Adrenal gland (tissue), 12 donors: Measurements from ENCODE around the gene BBS9. TPM values are rescaled to one million over a fixed set of nuclear protein-coding genes. Genes with fewer than 3 reads are reported as not detected.

Experiments used
- DNase-seq, 7 donors: peaks; one replicate each; pipeline ENCODE4 v3.0.0-alpha.2; 2019 to 2020
- H3K27ac ChIP-seq, 5 donors: fragments of 200-600 bp; sonication (generic) in 4 of 5; 1 replicate in 3 of 5; 2 replicates in 2 of 5; pipeline versions ENCODE4 v1.5.1 to v1.8.0; 2016 to 2020; ENCODE audit warnings: mild to moderate bottlenecking in 1 of 5
- H3K27me3 ChIP-seq: fragments of 200-600 bp; 2 replicates; pipeline ENCODE4 v1.8.0; 2021
- H3K36me3 ChIP-seq, 2 donors: fragments of 200-600 bp; replicated peaks in 1 of 2; 1 replicate in 1 of 2; 2 replicates in 1 of 2; pipeline versions ENCODE4 v1.5.1 to v1.8.0; 2018 to 2022
- H3K4me1 ChIP-seq, 2 donors: fragments of 200-600 bp; replicated peaks in 1 of 2; 1 replicate in 1 of 2; 2 replicates in 1 of 2; pipeline versions ENCODE4 v1.5.1 to v1.8.0; 2018 to 2021
- H3K4me3 ChIP-seq, 4 donors: fragments of 200-600 bp; sonication (generic) in 3 of 4; one replicate each; pipeline ENCODE4 v1.5.1; 2016 to 2018
- H3K9me3 ChIP-seq, 3 donors: fragments of 200-600 bp; sonication (generic) in 1 of 3; replicated peaks in 1 of 3; 1 replicate in 2 of 3; 2 replicates in 1 of 3; pipeline versions ENCODE4 v1.5.1 to v1.8.0; 2016 to 2021
- POLR2A ChIP-seq, 2 donors: fragments of 450-650 bp; IDR thresholded peaks; one replicate each; pipeline ENCODE4 v1.6.1; 2017; ENCODE audit warnings: antibody characterized with exemption in 2 of 2, mild to moderate bottlenecking in 2 of 2, moderate library complexity in 1 of 2
- WGBS, 4 donors: extraction: QIAGEN DNeasy Blood & Tissue Kit in 2 of 4; methylation state at CpG; one replicate each; pipeline versions ENCODE4 v1.1.5 to v1.1.7; 2013 to 2017; 5-methylcytosine and 5-hydroxymethylcytosine counted together
- intact Hi-C, 2 donors: fragments of 100-400 bp; cut with DNase I; formaldehyde crosslinking; loops; one replicate each; pipeline versions ENCODE4 v1.14.1 to v1.15.0; 2022 to 2023
- polyA plus RNA-seq, 3 donors: library from polyadenylated mRNA; stranded (reverse); fragments of 200-250 nt in 2 of 3; fragments of 350-450 nt in 1 of 3; fragmentation: Illumina TruSeq in 1 of 3; extraction: RNeasy Lipid Tissue Mini Kit (QIAGEN cat#74804) in 1 of 3; gene quantifications; one replicate each; pipeline ENCODE4 v1.2.3, GENCODE V29; 2013 to 2014
- total RNA-seq, 9 donors: library from RNA; depleted of rRNA in 4 of 9; stranded (reverse); fragments of >200 nt in 4 of 9; fragments of 120-200 nt in 1 of 9; fragmentation: NEBNext Ultra II Directional in 1 of 9; extraction: Animal tissue kit (Norgen Biotek cat#: 25700) in 1 of 9; gene quantifications; one replicate each; pipeline versions ENCODE4 v1.1.0 to v1.2.4, GENCODE V29; 2013 to 2023
- TF ChIP-seq, protein P1 (sequence below), 6 experiments: fragments of 450-650 bp in 4 of 6; fragments of 200-600 bp in 2 of 6; sonication (generic) in 1 of 6; IDR thresholded peaks; 1 replicate in 5 of 6; 2 replicates in 1 of 6; pipeline versions ENCODE4 v1.5.1 to v1.8.0; 2016 to 2021; ENCODE audit warnings: antibody characterized with exemption in 6 of 6, mild to moderate bottlenecking in 2 of 6, moderate library complexity in 1 of 6
- donor health status: healthy with polysubstance abuse.
- donor health status: Bipolar disorder and iron deficiency.
- donor health status: DM: yes; HTN: yes; CAD: no.
- donor health status: DM: no; HTN: no; CAD: no.
- donor health status: DM: no; HTN: no; CAD: no.
- donor health status: DM: yes; HTN: yes; CAD: no.

The BBS9 gene
- total and polyA plus RNA-seq, 12 donors: 5.6 to 39.4 (median 21.7) TPM

DNA sequence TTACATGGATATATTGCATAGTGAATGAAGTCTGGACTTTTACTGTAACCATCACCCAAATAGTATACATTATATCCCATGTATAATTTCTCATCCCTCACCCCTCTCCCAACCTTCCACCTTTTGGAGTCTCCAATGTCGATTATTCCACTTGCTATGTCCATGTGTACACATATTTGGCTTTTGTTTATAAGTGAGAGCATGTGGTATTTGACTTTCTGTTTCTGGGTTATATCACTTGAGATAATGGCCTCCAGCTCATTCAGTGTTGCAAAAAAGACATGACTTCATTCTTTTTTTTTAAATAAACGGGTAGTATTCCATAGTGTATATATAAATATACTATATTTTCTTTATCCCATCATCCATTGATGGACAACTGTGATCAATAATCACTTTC lies 487.4 kb downstream of the BBS9 start:
- WGBS, 4 donors: 86 to 94% (median 92%) methylated on average over 2 of the region's 2 CpGs

DNA sequence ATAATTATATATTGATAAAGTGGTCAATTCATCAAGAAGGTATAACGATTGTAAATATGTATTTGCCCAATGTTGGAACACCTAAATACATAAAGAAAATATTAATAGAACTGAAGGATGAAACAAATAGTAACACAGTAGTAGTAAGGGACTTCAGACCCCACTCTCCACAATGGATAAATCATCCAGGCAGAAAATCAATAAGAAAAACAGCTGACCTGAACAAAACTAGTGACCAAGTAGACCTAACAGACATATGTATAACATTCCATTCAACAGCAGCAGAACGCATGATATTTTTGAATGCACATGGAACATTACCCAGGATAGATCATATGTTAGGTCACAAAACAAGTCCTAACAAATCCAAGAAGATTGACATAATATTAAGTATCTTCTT lies 489.9 kb downstream of the BBS9 start:
- Histone ChIP-seq H3K4me3 (no peak overlapping the region), H3K9me3 (peaks cover 0 to 3% (median 0%) of the 10 kb centered on the region in 3 donors), H3K27me3 (no peaks in the 10 kb centered on the region), H3K4me1 (no peaks in the 10 kb centered on the region), H3K27ac (no peak overlapping the region), H3K36me3 (no peaks in the 10 kb centered on the region)
- intact Hi-C loops: no loop called here
- DNase-seq: no peak
- no peak for TF ChIP-seq POLR2A (IDR thresholded peaks at IDR 0.05)
- TF ChIP-seq, protein P1, sequence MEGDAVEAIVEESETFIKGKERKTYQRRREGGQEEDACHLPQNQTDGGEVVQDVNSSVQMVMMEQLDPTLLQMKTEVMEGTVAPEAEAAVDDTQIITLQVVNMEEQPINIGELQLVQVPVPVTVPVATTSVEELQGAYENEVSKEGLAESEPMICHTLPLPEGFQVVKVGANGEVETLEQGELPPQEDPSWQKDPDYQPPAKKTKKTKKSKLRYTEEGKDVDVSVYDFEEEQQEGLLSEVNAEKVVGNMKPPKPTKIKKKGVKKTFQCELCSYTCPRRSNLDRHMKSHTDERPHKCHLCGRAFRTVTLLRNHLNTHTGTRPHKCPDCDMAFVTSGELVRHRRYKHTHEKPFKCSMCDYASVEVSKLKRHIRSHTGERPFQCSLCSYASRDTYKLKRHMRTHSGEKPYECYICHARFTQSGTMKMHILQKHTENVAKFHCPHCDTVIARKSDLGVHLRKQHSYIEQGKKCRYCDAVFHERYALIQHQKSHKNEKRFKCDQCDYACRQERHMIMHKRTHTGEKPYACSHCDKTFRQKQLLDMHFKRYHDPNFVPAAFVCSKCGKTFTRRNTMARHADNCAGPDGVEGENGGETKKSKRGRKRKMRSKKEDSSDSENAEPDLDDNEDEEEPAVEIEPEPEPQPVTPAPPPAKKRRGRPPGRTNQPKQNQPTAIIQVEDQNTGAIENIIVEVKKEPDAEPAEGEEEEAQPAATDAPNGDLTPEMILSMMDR (IDR thresholded peaks at IDR 0.05): no peak
- WGBS, 4 donors: 92 to 97% (median 93%) methylated on average over 2 of the region's 2 CpGs

More for the DNA sequence above, 487.4 kb downstream of the BBS9 start:
- Histone ChIP-seq H3K9me3 (peaks cover 0 to 3% (median 0%) of the 10 kb centered on the region in 3 donors), H3K27ac (no peak overlapping the region), H3K4me1 (no peaks in the 10 kb centered on the region), H3K36me3 (no peaks in the 10 kb centered on the region), H3K27me3 (no peaks in the 10 kb centered on the region), H3K4me3 (no peak overlapping the region)
- no peak for TF ChIP-seq POLR2A (IDR thresholded peaks at IDR 0.05)
- TF ChIP-seq, protein P1 (IDR thresholded peaks at IDR 0.05): no peak
- intact Hi-C loops: no loop called here
- no peak for DNase-seq

DNA sequence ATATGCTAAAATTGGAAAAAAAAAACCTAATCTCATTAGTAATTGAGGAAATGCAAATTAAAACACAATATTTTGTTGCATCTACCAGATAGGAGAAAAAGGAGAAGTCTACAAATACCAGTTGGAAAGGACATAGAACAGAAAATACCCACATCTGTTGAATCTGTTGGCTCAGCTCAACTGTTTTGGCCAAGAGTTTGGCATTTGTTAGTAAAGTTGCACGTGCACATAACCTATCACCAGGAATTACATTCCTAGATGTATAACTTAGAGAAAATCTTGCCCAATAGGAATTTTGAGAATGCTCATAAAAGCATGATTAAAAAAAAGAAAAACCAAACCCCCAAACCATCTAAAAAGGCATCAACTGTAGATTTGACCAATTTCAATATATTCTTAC lies 493.9 kb downstream of the BBS9 start:
- no peak for TF ChIP-seq POLR2A (IDR thresholded peaks at IDR 0.05)
- TF ChIP-seq, protein P1 (IDR thresholded peaks at IDR 0.05): no peak
- H3K4me3 ChIP-seq: no peak overlapping the region
- H3K9me3 ChIP-seq: peaks cover 0 to 3% (median 0%) of the 10 kb centered on the region in 3 donors
- no peaks in the 10 kb centered on the region for H3K36me3 ChIP-seq
- WGBS, 4 donors: 76 to 86% (median 81%) methylated on average over 1 of the region's 1 CpG
- H3K27ac ChIP-seq: no peak overlapping the region
- no peaks in the 10 kb centered on the region for H3K4me1 ChIP-seq
- intact Hi-C loops: no loop called here
- no peak for DNase-seq
- H3K27me3 ChIP-seq: no peaks in the 10 kb centered on the region

DNA sequence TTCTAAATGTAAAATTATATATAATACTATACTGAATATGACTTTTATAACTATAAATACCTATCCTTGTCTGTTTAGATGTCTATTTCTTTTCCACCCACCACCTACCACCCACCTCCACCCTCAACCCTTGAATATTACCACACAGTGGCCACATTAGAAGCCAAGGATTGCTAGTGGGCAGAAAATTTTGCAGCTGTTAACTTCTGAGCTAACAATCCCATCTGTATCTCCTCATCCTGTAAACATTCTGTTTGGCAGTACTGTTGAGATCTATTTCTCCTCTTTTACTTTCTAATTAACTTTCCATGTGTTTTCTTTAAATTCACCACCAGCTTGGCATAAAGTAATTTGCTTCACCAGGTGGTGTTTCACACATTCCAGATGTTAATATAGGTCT lies 494.9 kb downstream of the BBS9 start:
- TF ChIP-seq, protein P1 (IDR thresholded peaks at IDR 0.05): no peak
- no peak for TF ChIP-seq POLR2A (IDR thresholded peaks at IDR 0.05)
- no peak for DNase-seq
- intact Hi-C loops: no loop called here
- Histone ChIP-seq H3K4me3 (no peak overlapping the region), H3K27ac (no peak overlapping the region), H3K4me1 (no peaks in the 10 kb centered on the region), H3K27me3 (no peaks in the 10 kb centered on the region), H3K9me3 (peaks cover 0 to 3% (median 0%) of the 10 kb centered on the region in 3 donors), H3K36me3 (no peaks in the 10 kb centered on the region)
